Activated CD4-positive, alpha-beta memory T cell treated with anti-CD3 and anti-CD28 coated beads for 36 hours (primary cell): ENCODE data around the gene CALHM5. TPM values are rescaled to one million over a fixed set of nuclear protein-coding genes. Genes with fewer than 3 reads are reported as not detected.

Source experiments
- CTCF ChIA-PET: fragments of 350-600 bp; sonication (Branson Sonifier 250); formaldehyde crosslinking; loops from one replicate; lab custom pipeline; 2021; ENCODE audit warnings: antibody characterized with exemption, inconsistent platforms; lab: Charles Lee
- POLR2A ChIA-PET: fragments of 350-600 bp; sonication (Branson Sonifier 250); formaldehyde crosslinking; loops from one replicate; lab custom pipeline; 2021; ENCODE audit warnings: antibody characterized with exemption; lab: Charles Lee
- DNase-seq: peaks from one replicate; pipeline ENCODE4 v3.0.0-alpha.2; 2020
- H3K27ac Mint-ChIP-seq: one replicate; pipeline ENCODE4 v1.8.0; 2021; ENCODE audit warnings: mixed read lengths
- H3K27me3 Mint-ChIP-seq: one replicate; pipeline ENCODE4 v1.8.0; 2021; ENCODE audit warnings: mixed read lengths
- H3K36me3 Mint-ChIP-seq: one replicate; pipeline ENCODE4 v1.8.0; 2021; ENCODE audit warnings: mixed read lengths
- H3K4me1 Mint-ChIP-seq: one replicate; pipeline ENCODE4 v1.8.0; 2021; ENCODE audit warnings: low read depth, mixed read lengths
- H3K4me3 Mint-ChIP-seq: one replicate; pipeline ENCODE4 v1.8.0; 2021; ENCODE audit warnings: mild to moderate bottlenecking, mixed read lengths
- H3K9me3 Mint-ChIP-seq: one replicate; pipeline ENCODE4 v1.8.0; 2021; ENCODE audit warnings: mixed read lengths
- intact Hi-C: fragments of 100-400 bp; cut with micrococcal nuclease; formaldehyde crosslinking; loops from one replicate; pipeline ENCODE4 v1.15.1; 2023
- total RNA-seq, 2 experiments: library from RNA; stranded (reverse); gene quantifications; one replicate each; pipeline ENCODE4 v1.2.3, GENCODE V29; 2021

The CALHM5 gene
- total RNA-seq, 2 experiments from 2014 or later = not detected

DNA sequence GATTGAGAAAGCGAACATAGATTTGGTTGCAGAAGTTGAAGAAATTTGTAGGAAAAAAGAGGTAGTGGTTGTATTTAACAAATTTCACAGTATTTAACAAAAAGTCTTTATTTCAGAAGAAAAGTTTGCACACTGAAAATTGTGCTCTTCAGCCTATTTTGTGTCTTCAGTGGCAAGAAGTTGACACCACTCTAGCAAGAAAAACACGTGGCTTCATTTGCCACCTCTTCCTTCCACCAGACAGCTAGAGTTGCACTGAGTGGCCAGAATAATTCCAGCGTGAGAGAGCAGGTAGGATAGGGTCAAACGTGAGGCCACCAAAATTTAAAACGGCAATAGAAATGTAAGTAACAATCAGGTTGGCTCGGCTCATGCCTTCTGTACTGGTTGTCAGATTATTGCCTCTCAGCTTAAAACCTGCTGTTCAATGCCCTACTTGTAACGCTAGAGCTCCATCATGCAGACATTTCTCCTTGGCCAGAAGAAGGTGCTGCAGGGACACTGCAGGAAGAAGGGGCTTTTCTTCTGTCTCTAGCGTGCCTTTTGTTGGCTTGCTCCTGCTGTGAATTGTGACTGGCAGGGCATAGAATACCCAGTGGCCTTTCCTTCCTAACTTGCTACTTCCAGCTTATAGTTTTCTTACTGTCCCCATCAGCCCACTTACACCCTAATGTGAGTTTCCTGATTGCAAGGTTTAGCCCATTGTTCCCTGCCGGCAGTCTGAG lies 22.0 kb downstream of the CALHM5 start:
- intact Hi-C loops = loop anchor here (2.0 kb wide), 1 partner anchor 317 kb away; no protein-coding TSS in a partner anchor
- no peak for DNase-seq
- Mint-ChIP-seq H3K4me1 (no peaks in the 10 kb centered on the region), H3K9me3 (no peaks in the 10 kb centered on the region), H3K4me3 (no peak overlapping the region), H3K27me3 (peaks cover 12% of the 10 kb centered on the region), H3K36me3 (no peaks in the 10 kb centered on the region), H3K27ac (no peak overlapping the region)
- ChIA-PET POLR2A (no interaction called here), CTCF (interaction anchor here (0.7 to 4.5 kb wide), 19 partner anchors 10 to 316 kb away, joined by 3 to 82 read pairs (median 8); partner anchors contain the start of genes DSE, RWDD1 and TSPYL1)

DNA sequence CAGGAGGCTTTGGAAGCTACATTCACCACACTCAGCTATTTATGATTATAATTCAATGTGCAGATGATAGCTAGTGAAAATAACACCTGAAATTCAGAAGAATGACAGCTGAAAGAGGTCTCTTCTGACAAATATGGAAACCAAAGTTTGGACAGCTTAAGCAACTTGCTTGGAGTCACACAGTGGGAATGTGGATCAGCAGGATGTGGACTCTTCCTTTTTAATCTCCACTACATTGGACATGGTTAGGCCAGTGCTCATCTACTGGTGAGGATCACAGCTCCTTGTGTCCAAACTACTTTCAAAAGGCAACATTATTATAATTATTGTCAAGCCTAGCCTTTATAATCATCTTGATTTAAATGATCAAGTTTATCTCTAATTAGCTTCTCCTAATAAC lies 23.7 kb downstream of the CALHM5 start:
- no peak overlapping the region for H3K27ac Mint-ChIP-seq

DNA sequence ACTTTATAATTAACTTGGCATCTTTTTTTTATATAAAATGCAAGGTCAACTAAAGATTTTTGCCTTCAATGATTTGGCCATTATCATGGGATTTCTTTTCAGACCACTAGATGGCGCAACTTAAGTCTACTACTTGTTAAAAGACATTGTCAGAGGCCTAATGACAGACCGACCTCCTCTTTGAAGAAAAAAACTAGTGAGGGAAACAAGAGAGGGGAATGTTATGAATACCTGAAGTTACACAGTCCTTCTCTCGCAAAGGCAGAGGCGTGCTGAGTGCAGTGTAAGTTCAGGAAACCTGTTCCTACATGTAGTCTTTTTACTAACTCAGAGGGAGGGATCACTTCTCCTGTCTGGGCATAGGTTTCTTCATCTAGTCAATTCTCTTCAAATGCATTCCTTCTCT lies 24.8 kb downstream of the CALHM5 start:
- Mint-ChIP-seq H3K36me3 (no peaks in the 10 kb centered on the region), H3K4me1 (no peaks in the 10 kb centered on the region), H3K27me3 (peaks cover 20% of the 10 kb centered on the region), H3K27ac (no peak overlapping the region), H3K9me3 (no peaks in the 10 kb centered on the region), H3K4me3 (no peak overlapping the region)
- intact Hi-C loops = loop anchor here (1.0 kb wide), 3 partner anchors 25 to 311 kb away; no protein-coding TSS in a partner anchor
- ChIA-PET CTCF (interaction anchor here (1.0 to 4.5 kb wide), 8 partner anchors 11 to 269 kb away, joined by 3 to 82 read pairs (median 14); partner anchors contain the start of gene RWDD1), POLR2A (no interaction called here)
- DNase-seq = no peak

More for the DNA sequence above, 23.7 kb downstream of the CALHM5 start:
- H3K27me3 Mint-ChIP-seq = peaks cover 12% of the 10 kb centered on the region
- no peak for DNase-seq
- POLR2A ChIA-PET = no interaction called here
- H3K4me3 Mint-ChIP-seq = no peak overlapping the region
- no peaks in the 10 kb centered on the region for H3K9me3 Mint-ChIP-seq
- intact Hi-C loops = no loop called here
- H3K36me3 Mint-ChIP-seq = no peaks in the 10 kb centered on the region
- H3K4me1 Mint-ChIP-seq = no peaks in the 10 kb centered on the region
- CTCF ChIA-PET = interaction anchor here (0.9 to 4.5 kb wide), 21 partner anchors 8 to 317 kb away, joined by 3 to 82 read pairs (median 7); partner anchors contain the start of genes CALHM4 and RWDD1

DNA sequence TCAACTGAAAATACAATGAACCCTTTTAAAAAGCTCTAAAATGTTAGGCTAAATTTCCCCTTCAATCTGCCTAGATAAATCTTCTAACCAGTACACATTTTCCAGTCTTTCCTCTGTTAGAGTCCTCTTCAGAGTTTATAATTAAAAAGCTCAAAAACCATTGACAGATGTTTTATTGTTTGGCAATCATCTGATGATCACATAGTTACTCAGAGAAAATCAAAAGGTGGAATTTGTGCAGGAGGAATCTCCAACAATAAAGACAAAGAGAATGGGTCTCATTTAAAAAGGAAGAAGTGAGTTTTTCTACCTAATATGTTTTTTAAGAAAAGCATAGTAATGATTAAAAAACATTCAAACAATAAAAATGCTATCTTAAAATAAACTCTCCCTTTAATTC lies 31.0 kb downstream of the CALHM5 start:
- peaks cover 15% of the 10 kb centered on the region for H3K27me3 Mint-ChIP-seq
- H3K27ac Mint-ChIP-seq = no peak overlapping the region
- intact Hi-C loops = no loop called here
- no peak overlapping the region for H3K4me3 Mint-ChIP-seq
- H3K4me1 Mint-ChIP-seq = no peaks in the 10 kb centered on the region
- ChIA-PET POLR2A (no interaction called here), CTCF (interaction anchor here (1.3 to 4.2 kb wide), 6 partner anchors 8 to 254 kb away, joined by 3 to 27 read pairs (median 8); no protein-coding TSS in a partner anchor)
- no peaks in the 10 kb centered on the region for H3K36me3 Mint-ChIP-seq
- no peak for DNase-seq
- H3K9me3 Mint-ChIP-seq = no peaks in the 10 kb centered on the region

DNA sequence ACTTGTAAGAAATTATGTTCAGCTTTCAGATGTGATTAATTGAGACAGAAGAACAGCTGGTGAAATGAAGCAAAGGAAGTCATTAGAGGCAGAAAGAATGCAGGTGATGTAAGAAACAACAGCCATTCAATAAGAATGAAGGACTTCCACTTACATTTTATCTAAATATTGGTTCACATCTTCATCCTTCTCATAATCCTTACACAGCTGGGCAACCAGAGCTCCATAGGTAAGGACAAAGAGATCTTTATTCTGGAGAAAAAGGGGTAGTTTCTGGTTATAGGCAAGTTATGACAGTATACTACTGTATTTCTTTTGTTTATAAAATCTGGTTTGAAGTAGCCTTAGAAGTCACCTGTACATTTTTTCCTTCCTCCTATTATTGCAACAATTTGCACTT lies 31.7 kb downstream of the CALHM5 start:
- H3K9me3 Mint-ChIP-seq = no peaks in the 10 kb centered on the region
- intact Hi-C loops = no loop called here
- H3K27me3 Mint-ChIP-seq = peaks cover 15% of the 10 kb centered on the region
- H3K4me1 Mint-ChIP-seq = no peaks in the 10 kb centered on the region
- CTCF ChIA-PET = interaction anchor here (1.3 to 4.2 kb wide), 4 partner anchors 9 to 20 kb away, joined by 3 to 27 read pairs (median 9); no protein-coding TSS in a partner anchor
- H3K4me3 Mint-ChIP-seq = no peak overlapping the region
- H3K36me3 Mint-ChIP-seq = no peaks in the 10 kb centered on the region
- POLR2A ChIA-PET = no interaction called here
- H3K27ac Mint-ChIP-seq = no peak overlapping the region
- DNase-seq = no peak

DNA sequence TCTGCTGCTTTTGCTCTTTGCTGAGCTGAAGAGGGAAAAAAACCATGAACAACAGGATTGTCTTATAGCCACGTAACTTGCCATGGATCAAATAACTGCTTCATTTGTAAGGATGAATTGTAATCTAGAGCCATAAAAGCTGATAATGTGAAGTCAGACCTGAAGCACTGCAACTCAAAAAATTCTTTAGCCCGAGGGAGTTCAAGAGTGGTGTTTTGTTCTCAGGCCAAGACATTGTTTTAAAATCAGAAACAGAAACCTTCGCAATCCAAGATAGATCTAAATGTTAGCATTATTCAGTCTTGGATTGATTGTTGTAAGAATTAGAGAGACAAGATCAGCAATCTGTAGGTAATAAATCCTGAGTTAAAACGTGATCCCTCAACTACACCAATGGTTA lies 34.2 kb downstream of the CALHM5 start, which contains the start of gene TRAPPC3L:
TRAPPC3L (minus strand) TSS at position 34 of the 400 bp plus-strand sequence. CDS start 170 bp downstream, outside the sequence.
- DNase-seq = no peak
- H3K4me3 Mint-ChIP-seq = no peak within 1 kb of the TSS
- intact Hi-C loops = no loop called here
- ChIA-PET POLR2A (no interaction called here), CTCF (interaction anchor here (1.0 to 4.4 kb wide), 3 partner anchors 13 to 17 kb away, joined by 3 to 16 read pairs (median 4); no protein-coding TSS in a partner anchor)
- no peaks in the 10 kb centered on the region for H3K36me3 Mint-ChIP-seq
- peaks cover 10% of the 10 kb centered on the region for H3K27me3 Mint-ChIP-seq
- no peaks in the 10 kb centered on the region for H3K9me3 Mint-ChIP-seq
- H3K27ac Mint-ChIP-seq = no peak within 1 kb of the TSS
- H3K4me1 Mint-ChIP-seq = no peaks in the 10 kb centered on the region

DNA sequence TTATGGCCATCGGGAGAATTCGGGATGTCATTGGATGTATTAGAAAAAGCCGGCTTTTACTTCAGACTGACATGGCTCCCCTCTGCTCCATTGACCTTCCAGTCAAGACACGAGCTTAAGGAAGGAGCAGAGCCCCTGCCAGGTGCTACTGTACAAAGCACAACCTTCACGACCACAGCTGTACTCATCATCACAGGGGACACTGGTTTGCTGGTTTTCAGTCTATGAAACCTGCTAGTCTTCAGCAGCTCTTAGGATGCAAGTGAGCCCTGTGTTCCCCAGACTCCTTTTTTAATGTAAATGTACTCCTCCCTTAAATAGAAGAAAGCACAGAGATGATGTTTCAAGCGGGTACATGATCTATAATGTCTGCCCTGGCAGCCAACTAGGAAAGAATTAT lies 35.9 kb downstream of the CALHM5 start:
- Mint-ChIP-seq H3K36me3 (no peaks in the 10 kb centered on the region), H3K9me3 (no peaks in the 10 kb centered on the region), H3K27ac (no peak overlapping the region), H3K4me3 (no peak overlapping the region), H3K4me1 (no peaks in the 10 kb centered on the region), H3K27me3 (peaks cover 8% of the 10 kb centered on the region)
- DNase-seq = no peak
- intact Hi-C loops = no loop called here
- CTCF ChIA-PET = interaction anchor here (0.6 to 4.4 kb wide), 2 partner anchors 12 to 13 kb away, joined by 3 to 16 read pairs; no protein-coding TSS in a partner anchor
- POLR2A ChIA-PET = no interaction called here

DNA sequence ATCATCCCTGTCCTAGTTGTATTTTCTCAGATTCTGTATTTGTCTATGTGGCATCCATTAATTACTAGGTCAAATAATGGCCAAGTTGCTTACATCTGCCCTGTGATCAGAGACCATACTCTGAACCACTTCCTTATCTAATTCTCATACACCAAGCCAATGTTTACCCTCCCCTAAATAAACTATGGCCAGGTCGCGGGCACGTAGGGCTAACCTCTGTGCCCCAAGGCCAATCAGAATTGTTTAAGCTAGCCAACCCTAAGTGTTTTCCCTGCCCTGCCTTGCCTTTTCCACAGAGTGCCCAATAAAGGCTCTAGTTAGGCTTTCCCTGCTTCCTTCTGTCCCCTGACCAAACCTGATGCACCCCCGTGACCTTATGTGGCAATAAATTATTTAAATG lies 39.4 kb downstream of the CALHM5 start:
- Mint-ChIP-seq H3K27ac (no peak overlapping the region), H3K36me3 (no peaks in the 10 kb centered on the region), H3K4me1 (no peaks in the 10 kb centered on the region), H3K9me3 (no peaks in the 10 kb centered on the region), H3K4me3 (no peak overlapping the region), H3K27me3 (peaks cover 10% of the 10 kb centered on the region)
- intact Hi-C loops = no loop called here
- DNase-seq = no peak
- ChIA-PET POLR2A (no interaction called here), CTCF (interaction anchor here (1.7 kb wide), 1 partner anchor 10 kb away, joined by 6 read pairs; no protein-coding TSS in a partner anchor)

DNA sequence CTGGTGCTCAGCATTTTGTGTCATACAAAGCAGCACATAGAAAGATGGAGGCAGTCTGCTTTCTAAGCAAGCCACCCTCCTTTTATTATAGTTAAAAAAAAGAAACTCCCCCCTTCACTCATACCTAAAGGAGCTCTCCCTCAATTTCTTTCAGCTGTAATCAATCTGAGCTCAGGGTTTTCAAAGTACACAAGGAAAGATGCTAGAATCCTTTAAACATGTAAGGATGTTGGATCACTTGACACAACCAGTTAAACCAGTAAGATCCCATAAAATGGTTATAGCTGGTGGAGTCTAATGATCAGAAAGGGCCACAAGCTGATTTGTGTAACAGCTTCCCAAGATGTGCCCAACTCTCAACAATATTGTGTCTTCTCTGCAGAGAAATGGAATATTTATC lies 42.0 kb downstream of the CALHM5 start, which contains the start of gene CALHM4:
CALHM4 (plus strand) TSS at position 301 of the 400 bp plus-strand sequence; CDS start at position 344, 43 bp downstream.
- no peak for DNase-seq
- Mint-ChIP-seq H3K27ac (no peak within 1 kb of the TSS), H3K4me1 (no peaks in the 10 kb centered on the region), H3K9me3 (no peaks in the 10 kb centered on the region), H3K36me3 (no peaks in the 10 kb centered on the region), H3K4me3 (no peak within 1 kb of the TSS), H3K27me3 (peaks cover 8% of the 10 kb centered on the region)
- ChIA-PET CTCF (interaction anchor here (1.5 to 2.5 kb wide), 3 partner anchors 9 to 285 kb away, joined by 5 to 8 read pairs (median 6); no protein-coding TSS in a partner anchor), POLR2A (no interaction called here)
- intact Hi-C loops = no loop called here

DNA sequence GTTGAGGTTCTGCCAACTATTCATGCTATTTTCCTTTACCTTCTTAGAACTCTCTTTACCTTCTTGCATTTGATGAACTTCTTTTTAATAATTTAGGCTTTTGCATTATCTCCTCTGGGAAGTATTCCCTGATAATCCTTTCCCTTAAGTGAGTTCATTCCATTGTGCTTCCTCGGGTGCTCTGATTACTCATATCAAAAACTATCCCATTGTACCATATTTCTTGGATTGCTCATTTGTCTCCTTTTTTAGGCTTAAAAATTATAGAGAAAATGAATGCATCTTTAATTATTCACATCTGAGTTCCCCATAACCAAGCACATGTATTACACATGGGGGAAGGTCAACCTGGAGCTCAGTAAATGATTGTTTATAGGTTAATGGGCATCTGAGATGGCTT lies 44.6 kb downstream of the CALHM5 start:
- intact Hi-C loops = no loop called here

DNA sequence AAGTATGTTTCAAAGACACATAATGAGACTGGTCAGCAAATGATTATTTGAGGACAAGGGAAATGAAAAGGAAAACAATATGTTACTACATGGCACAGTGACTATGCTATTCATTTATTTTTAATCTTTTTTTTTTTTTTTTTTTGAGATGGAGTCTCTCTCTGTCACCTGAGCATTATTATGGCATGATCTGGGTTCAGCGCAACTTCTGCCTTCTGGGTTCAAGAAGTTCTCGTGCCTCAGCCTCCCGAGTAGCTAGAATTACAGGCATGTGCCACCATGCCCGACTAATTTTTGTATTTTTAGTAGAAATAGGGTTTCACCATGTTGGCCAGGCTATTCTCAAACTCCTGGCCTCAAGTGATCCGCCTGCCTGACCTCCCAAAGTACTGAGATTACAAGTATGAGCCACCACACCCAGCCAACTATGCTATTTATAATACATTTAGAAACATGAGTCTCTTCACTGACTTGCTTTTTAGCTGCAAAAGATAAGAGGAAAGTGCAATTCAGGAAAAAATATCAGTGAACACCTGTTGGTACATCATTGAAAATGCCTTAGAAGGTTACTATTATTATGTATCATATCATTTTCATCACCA lies 45.5 kb downstream of the CALHM5 start:
- Mint-ChIP-seq H3K4me1 (no peaks in the 10 kb centered on the region), H3K4me3 (no peak overlapping the region), H3K27me3 (peaks cover 12% of the 10 kb centered on the region), H3K36me3 (no peaks in the 10 kb centered on the region), H3K9me3 (no peaks in the 10 kb centered on the region), H3K27ac (no peak overlapping the region)
- intact Hi-C loops = no loop called here
- CTCF ChIA-PET = no interaction called here
- POLR2A ChIA-PET = no interaction called here
- no peak for DNase-seq

More for the DNA sequence above, 44.6 kb downstream of the CALHM5 start:
- H3K4me3 Mint-ChIP-seq = no peak overlapping the region
- H3K27me3 Mint-ChIP-seq = peaks cover 7% of the 10 kb centered on the region
- no peaks in the 10 kb centered on the region for H3K9me3 Mint-ChIP-seq
- no peak for DNase-seq
- H3K36me3 Mint-ChIP-seq = no peaks in the 10 kb centered on the region
- no peak overlapping the region for H3K27ac Mint-ChIP-seq
- no peaks in the 10 kb centered on the region for H3K4me1 Mint-ChIP-seq
- ChIA-PET CTCF (no interaction called here), POLR2A (no interaction called here)

DNA sequence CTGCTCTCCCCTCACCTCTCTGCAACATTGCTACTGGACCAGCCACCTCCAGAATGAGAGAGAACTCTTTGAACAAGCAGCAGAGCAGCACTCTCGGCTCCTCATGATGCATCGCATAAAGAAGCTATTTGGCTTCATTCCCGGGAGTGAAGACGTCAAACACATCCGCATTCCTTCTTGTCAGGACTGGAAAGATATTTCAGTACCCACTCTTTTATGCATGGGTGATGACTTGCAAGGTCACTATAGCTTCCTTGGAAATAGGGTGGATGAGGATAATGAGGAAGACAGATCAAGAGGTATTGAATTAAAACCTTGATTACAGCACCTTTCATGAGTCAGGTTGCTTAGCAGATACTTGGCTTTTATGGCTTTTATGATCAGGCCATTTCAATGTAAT lies 46.5 kb downstream of the CALHM5 start:
- ChIA-PET CTCF (interaction anchor here (1.3 to 4.1 kb wide), 3 partner anchors 13 to 270 kb away, joined by 4 to 29 read pairs (median 5); partner anchors contain the start of gene RWDD1), POLR2A (no interaction called here)
- Mint-ChIP-seq H3K4me1 (no peaks in the 10 kb centered on the region), H3K27ac (no peak overlapping the region), H3K9me3 (no peaks in the 10 kb centered on the region), H3K36me3 (no peaks in the 10 kb centered on the region), H3K27me3 (peaks cover 16% of the 10 kb centered on the region), H3K4me3 (no peak overlapping the region)
- DNase-seq = no peak
- intact Hi-C loops = no loop called here
